Neural cell (in vitro differentiated cells): ENCODE data around the gene ANKRD28.

ENCODE experiments used
- CTCF ChIP-seq: fragments of 450-650 bp; IDR thresholded peaks from 2 replicates; pipeline ENCODE4 v1.5.1; 2014; ENCODE audit warnings: antibody characterized with exemption, mild to moderate bottlenecking, moderate library complexity; ENCODE audit not compliant: poor library complexity, severe bottlenecking
- EZH2 ChIP-seq: fragments of 200-600, 300-800 bp; shearing (Covaris generic), sonication (generic); IDR thresholded peaks from 2 replicates; pipeline ENCODE4 v1.6.1; 2014; ENCODE audit warnings: antibody characterized with exemption, low read length, borderline replicate concordance, mild to moderate bottlenecking; ENCODE audit not compliant: insufficient read depth, poor library complexity, severe bottlenecking
- POLR2AphosphoS5 ChIP-seq: IDR thresholded peaks from 2 replicates; pipeline ENCODE4 v1.6.1; 2012
- RAD21 ChIP-seq: fragments of 450-650 bp; conservative IDR thresholded peaks from 2 replicates; pipeline ENCODE4 v1.6.1; 2014; ENCODE audit warnings: antibody characterized with exemption, mild to moderate bottlenecking, moderate library complexity
- REST ChIP-seq: IDR thresholded peaks from 2 replicates; pipeline ENCODE4 v1.6.1; 2012; ENCODE audit warnings: borderline replicate concordance
- SMC3 ChIP-seq: fragments of 450-650 bp; conservative IDR thresholded peaks from 2 replicates; pipeline ENCODE4 v1.6.1; 2014; ENCODE audit warnings: antibody characterized with exemption, mild to moderate bottlenecking, moderate library complexity; ENCODE audit not compliant: poor library complexity
- TAF1 ChIP-seq: IDR thresholded peaks from 2 replicates; pipeline ENCODE4 v1.6.1; 2012; ENCODE audit warnings: low read depth

DNA sequence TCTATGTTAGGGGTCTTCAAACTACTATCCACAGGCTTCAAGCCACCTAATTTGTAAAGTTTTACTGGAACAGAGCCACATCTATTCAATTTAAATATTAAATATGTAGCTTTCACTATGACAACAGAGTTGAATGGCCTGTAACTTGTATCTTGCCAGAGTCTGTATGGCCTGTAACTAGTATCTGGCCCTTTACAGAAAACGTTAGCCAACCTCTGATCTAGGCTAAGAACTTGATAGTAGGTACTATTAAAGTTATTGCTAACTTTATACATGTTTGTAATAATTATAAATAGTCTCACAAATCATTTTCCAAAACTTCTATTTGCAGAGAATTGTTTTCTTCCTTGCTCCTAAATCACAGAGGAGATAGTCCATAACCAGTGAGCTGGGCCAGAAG, 40.0 kb downstream of the ANKRD28 start:
- no peak for TF ChIP-seq CTCF
- no peak for TF ChIP-seq RAD21
- no peak for TF ChIP-seq REST
- no peak for TF ChIP-seq SMC3
- no peak for TF ChIP-seq EZH2
- TF ChIP-seq POLR2AphosphoS5, result no peak
- TF ChIP-seq TAF1, result no peak
